Calu3 (cell line): ENCODE measurements around the gene MVK. TPM values are rescaled to one million over a fixed set of nuclear protein-coding genes. Genes with fewer than 3 reads are reported as not detected.

Experiments used
- BruUV-seq: library from RNA; stranded (reverse); fragments of 400-500 nt; replicated peaks from 2 replicates; lab custom pipeline; 2021; lab: Mats Ljungman, UMichigan
- CTCF ChIA-PET: fragments of 300-600 bp; sonication (Branson Sonifier 250); formaldehyde crosslinking; loops from one replicate; lab custom pipeline; 2022; ENCODE audit warnings: antibody characterized with exemption; lab: Charles Lee
- DNase-seq: peaks from one replicate; pipeline ENCODE4 v3.0.0; 2022
- H3K27ac Mint-ChIP-seq: one replicate; pipeline ENCODE4 v1.8.0; 2022; ENCODE audit warnings: mixed read lengths; ENCODE audit not compliant: unreplicated experiment
- H3K27me3 Mint-ChIP-seq: one replicate; pipeline ENCODE4 v1.8.0; 2022; ENCODE audit warnings: mixed read lengths; ENCODE audit not compliant: unreplicated experiment
- H3K36me3 Mint-ChIP-seq: one replicate; pipeline ENCODE4 v1.8.0; 2022; ENCODE audit warnings: mild to moderate bottlenecking, moderate library complexity, mixed read lengths; ENCODE audit not compliant: insufficient read depth, unreplicated experiment
- H3K4me1 Mint-ChIP-seq: one replicate; pipeline ENCODE4 v1.8.0; 2022; ENCODE audit warnings: mild to moderate bottlenecking, low read depth, mixed read lengths; ENCODE audit not compliant: unreplicated experiment
- H3K4me3 Mint-ChIP-seq: one replicate; pipeline ENCODE4 v1.8.0; 2022; ENCODE audit warnings: mild to moderate bottlenecking, low read depth, moderate library complexity, mixed read lengths; ENCODE audit not compliant: unreplicated experiment
- H3K9me3 Mint-ChIP-seq: one replicate; pipeline ENCODE4 v1.8.0; 2022; ENCODE audit warnings: low read depth, mixed read lengths; ENCODE audit not compliant: unreplicated experiment
- CTCF ChIP-seq: fragments of 200-600 bp; IDR thresholded peaks from one replicate; pipeline ENCODE4 v1.8.0; 2022; ENCODE audit warnings: antibody characterized with exemption; ENCODE audit not compliant: unreplicated experiment
- intact Hi-C: fragments of 100-400 bp; cut with micrococcal nuclease; formaldehyde crosslinking; loops from one replicate; pipeline ENCODE4 v1.10.0; 2022; ENCODE audit not compliant: unreplicated experiment
- total RNA-seq: library from RNA; stranded (reverse); gene quantifications from 2 replicates; pipeline ENCODE4 v1.2.3, GENCODE V29; 2022

Gene MVK
- total RNA-seq, 1 experiment from 2014 or later = 41.6 TPM

GRCh38 chr12:109592195-109592904, 18.8 kb downstream of the MVK start:
- peaks cover 23% of the 10 kb centered on the region for H3K36me3 Mint-ChIP-seq
- intact Hi-C loops = no loop called here
- no peaks in the 10 kb centered on the region for H3K27me3 Mint-ChIP-seq
- no peaks in the 10 kb centered on the region for H3K9me3 Mint-ChIP-seq
- BruUV-seq = no TSS peak
- CTCF ChIA-PET = no interaction called here
- DNase-seq = no peak
- no peak overlapping the region for H3K27ac Mint-ChIP-seq
- H3K4me3 Mint-ChIP-seq = no peak overlapping the region
- TF ChIP-seq CTCF = no peak
- no peaks in the 10 kb centered on the region for H3K4me1 Mint-ChIP-seq

GRCh38 chr12:109592905-109593272, 19.3 kb downstream of the MVK start:
- H3K4me3 Mint-ChIP-seq = no peak overlapping the region
- intact Hi-C loops = no loop called here
- H3K27ac Mint-ChIP-seq = no peak overlapping the region
- no peaks in the 10 kb centered on the region for H3K9me3 Mint-ChIP-seq
- DNase-seq = no peak
- no peak for TF ChIP-seq CTCF
- CTCF ChIA-PET = interaction anchor here (0.7 to 0.9 kb wide), 3 partner anchors 10 to 230 kb away, joined by 3 to 7 read pairs (median 6); no protein-coding TSS in a partner anchor
- H3K36me3 Mint-ChIP-seq = peaks cover 25% of the 10 kb centered on the region
- no peaks in the 10 kb centered on the region for H3K27me3 Mint-ChIP-seq
- no peaks in the 10 kb centered on the region for H3K4me1 Mint-ChIP-seq
- BruUV-seq = no TSS peak

GRCh38 chr12:109594556-109595317, 21.1 kb downstream of the MVK start:
- CTCF ChIA-PET = interaction anchor here (0.7 to 0.8 kb wide), 2 partner anchors 112 to 180 kb away, joined by 3 read pairs; no protein-coding TSS in a partner anchor

More at GRCh38 chr12:109594556-109595317, 21.1 kb downstream of the MVK start:
- DNase-seq = no peak
- H3K4me3 Mint-ChIP-seq = no peak overlapping the region
- no TSS peak for BruUV-seq
- no peak for TF ChIP-seq CTCF
- intact Hi-C loops = loop anchor here (5.0 kb wide), 2 partner anchors 118 to 162 kb away; partner anchors contain the start of gene FAM222A
- H3K4me1 Mint-ChIP-seq = no peaks in the 10 kb centered on the region
- H3K36me3 Mint-ChIP-seq = peaks cover 17% of the 10 kb centered on the region
- H3K9me3 Mint-ChIP-seq = no peaks in the 10 kb centered on the region
- H3K27ac Mint-ChIP-seq = no peak overlapping the region
- no peaks in the 10 kb centered on the region for H3K27me3 Mint-ChIP-seq
